Heart left ventricle (tissue), 13 donors: ENCODE measurements around the gene ANP32A.

Source experiments
- CTCF ChIP-seq, 12 donors: fragments of 200-600 bp; sonication (generic) in 4 of 12; IDR thresholded peaks; one replicate each; pipeline versions ENCODE4 v1.5.0 to v1.8.0; 2018 to 2022; ENCODE audit warnings: antibody characterized with exemption in 12 of 12, mild to moderate bottlenecking in 5 of 12
- POLR2A ChIP-seq, 2 donors: fragments of 450-650 bp; IDR thresholded peaks; one replicate each; pipeline ENCODE4 v1.6.1; 2017; ENCODE audit warnings: antibody characterized with exemption in 2 of 2, mild to moderate bottlenecking in 2 of 2, moderate library complexity in 2 of 2
- donor health status: ischemic (EF 13 %, LVEDD 7.1; RV severe dilation, severe dysfunction).
- donor health status: DM: no; HTN: yes; CAD: no.
- donor health status: DM: no; HTN: no; CAD: no.
- donor health status: ischemic (EF 25% LVEDD 6.9; RV normal size, moderate dysfunction).
- donor health status: ischemic (EF 25% LVEDD 5.7; RV mildly dilated, moderate dysfunction).
- donor health status: ischemic (EF 35%, LVEDD 5.7; RV mildly dilated, moderate dysfunction).
- donor health status: nonischemic (EF 11% LVEDD 7.7; RV severe dilation, severe dysfunction).
- donor health status: DM: yes; HTN: yes; CAD: no.
- donor health status: PGD.
- donor health status: ischemic (EF 29% LVEDD 5.4; RV normal size, mild dysfunction).
- donor health status: nonischemic (EF 23%, LVEDD 6.1; RV moderate dilation, normal function).

GRCh38 chr15:68770216-68770615 is 50.5 kb downstream of the ANP32A start:
- TF ChIP-seq CTCF (IDR thresholded peaks at IDR 0.05) (no peak), POLR2A (IDR thresholded peaks at IDR 0.05) (no peak)
